Uterus (tissue), 4 donors: ENCODE measurements around the gene DLG5. TPM values are rescaled to one million over a fixed set of nuclear protein-coding genes. Genes with fewer than 3 reads are reported as not detected.

Source experiments
- DNase-seq, 2 donors: peaks; one replicate each; pipeline ENCODE4 v3.0.0-alpha.2; 2019 to 2020
- H3K27ac ChIP-seq, 2 donors: fragments of 200-600 bp; sonication (generic); 1 replicate in 1 of 2; 2 replicates in 1 of 2; pipeline ENCODE4 v1.5.1; 2016 to 2018
- H3K27me3 ChIP-seq, 2 donors: fragments of 200-600 bp; sonication (generic); one replicate each; pipeline ENCODE4 v1.5.1; 2018 to 2019; ENCODE audit warnings: control low read depth in 1 of 2
- H3K36me3 ChIP-seq, 2 donors: fragments of 200-600 bp; sonication (generic); one replicate each; pipeline ENCODE4 v1.5.1; 2019; ENCODE audit warnings: control low read depth in 1 of 2
- H3K4me1 ChIP-seq, 2 donors: fragments of 200-600 bp; sonication (generic); one replicate each; pipeline ENCODE4 v1.5.1; 2018 to 2019; ENCODE audit warnings: control low read depth in 1 of 2
- H3K4me3 ChIP-seq, 2 donors: fragments of 200-600 bp; sonication (generic); 1 replicate in 1 of 2; 2 replicates in 1 of 2; pipeline ENCODE4 v1.5.1; 2018 to 2019; ENCODE audit warnings: mild to moderate bottlenecking in 1 of 2
- H3K9me3 ChIP-seq, 2 donors: fragments of 200-600 bp; sonication (generic); one replicate each; pipeline ENCODE4 v1.5.1; 2019; ENCODE audit warnings: control low read depth in 1 of 2
- CTCF ChIP-seq, 4 experiments: fragments of 200-600 bp in 2 of 4; fragments of 450-650 bp in 2 of 4; sonication (generic) in 2 of 4; IDR thresholded peaks; one replicate each; pipeline ENCODE4 v1.5.1; 2016 to 2019; ENCODE audit warnings: antibody characterized with exemption in 4 of 4, mild to moderate bottlenecking in 2 of 4, moderate library complexity in 1 of 4
- POLR2A ChIP-seq, 2 donors: fragments of 450-650 bp; IDR thresholded peaks; one replicate each; pipeline ENCODE4 v1.6.1; 2016; ENCODE audit warnings: antibody characterized with exemption in 2 of 2, mild to moderate bottlenecking in 1 of 2, moderate library complexity in 1 of 2
- intact Hi-C: fragments of 100-400 bp; cut with DNase I; formaldehyde crosslinking; loops from one replicate; pipeline ENCODE4 v1.15.1; 2023; ENCODE audit warnings: low total_unique reads
- total RNA-seq, 4 donors: library from RNA; depleted of rRNA in 3 of 4; stranded (reverse); fragments of >200 nt in 3 of 4; gene quantifications; one replicate each; pipeline versions ENCODE4 v1.1.0 to v1.2.4, GENCODE V29; 2014 to 2023
- donor health status: DM: yes; HTN: yes; CAD: no.

DLG5 gene
- total RNA-seq, 4 donors from 2014 or later = 27.1 to 72.6 (median 46.5) TPM

GRCh38 chr10:77869626-77870420 is 56.7 kb downstream of the DLG5 start:
- H3K9me3 ChIP-seq = no peaks in the 10 kb centered on the region
- intact Hi-C loops = no loop called here
- H3K36me3 ChIP-seq = no peaks in the 10 kb centered on the region
- DNase-seq = no peak
- TF ChIP-seq CTCF (IDR thresholded peaks at IDR 0.05) (no peak), POLR2A (IDR thresholded peaks at IDR 0.05) (no peak)
- peak overlapping the region; percentile 22 to 23 for H3K27ac ChIP-seq
- no peak overlapping the region for H3K4me3 ChIP-seq
- H3K4me1 ChIP-seq = peaks cover 12 to 24% of the 10 kb centered on the region in 2 donors
- H3K27me3 ChIP-seq = no peaks in the 10 kb centered on the region

GRCh38 chr10:77868523-77868922 is 58.0 kb downstream of the DLG5 start:
- Histone ChIP-seq H3K4me3 (no peak overlapping the region), H3K9me3 (no peaks in the 10 kb centered on the region), H3K27ac (peak overlapping the region; percentile 22 to 23), H3K4me1 (peaks cover 3 to 17% of the 10 kb centered on the region in 2 donors), H3K36me3 (no peaks in the 10 kb centered on the region), H3K27me3 (no peaks in the 10 kb centered on the region)
- TF ChIP-seq POLR2A (IDR thresholded peaks at IDR 0.05) = no peak
- intact Hi-C loops = no loop called here
- DNase-seq = no peak

GRCh38 chr10:77867124-77867719 is 59.3 kb downstream of the DLG5 start:
- Histone ChIP-seq H3K9me3 (no peaks in the 10 kb centered on the region), H3K36me3 (no peaks in the 10 kb centered on the region), H3K27me3 (no peaks in the 10 kb centered on the region), H3K27ac (peak overlapping the region in 1 of 2 donors; percentile 4), H3K4me1 (peaks cover 3 to 6% of the 10 kb centered on the region in 2 donors), H3K4me3 (no peak overlapping the region)
- no peak for DNase-seq
- intact Hi-C loops = no loop called here
- TF ChIP-seq CTCF (IDR thresholded peaks at IDR 0.05) = no peak
- TF ChIP-seq POLR2A (IDR thresholded peaks at IDR 0.05) = no peak

- H3K4me3 ChIP-seq = no peak overlapping the region
- no peaks in the 10 kb centered on the region for H3K36me3 ChIP-seq
- no peaks in the 10 kb centered on the region for H3K27me3 ChIP-seq
- intact Hi-C loops = no loop called here
- H3K9me3 ChIP-seq = no peaks in the 10 kb centered on the region
- H3K27ac ChIP-seq = peak overlapping the region; percentile 39 to 59
- H3K4me1 ChIP-seq = peaks cover 3 to 5% of the 10 kb centered on the region in 2 donors
- no peak for DNase-seq
- TF ChIP-seq POLR2A (IDR thresholded peaks at IDR 0.05) (no peak), CTCF (IDR thresholded peaks at IDR 0.05) (no peak)
Observed at GRCh38 chr10:77866598-77866997, 60.0 kb downstream of the DLG5 start.

DNA sequence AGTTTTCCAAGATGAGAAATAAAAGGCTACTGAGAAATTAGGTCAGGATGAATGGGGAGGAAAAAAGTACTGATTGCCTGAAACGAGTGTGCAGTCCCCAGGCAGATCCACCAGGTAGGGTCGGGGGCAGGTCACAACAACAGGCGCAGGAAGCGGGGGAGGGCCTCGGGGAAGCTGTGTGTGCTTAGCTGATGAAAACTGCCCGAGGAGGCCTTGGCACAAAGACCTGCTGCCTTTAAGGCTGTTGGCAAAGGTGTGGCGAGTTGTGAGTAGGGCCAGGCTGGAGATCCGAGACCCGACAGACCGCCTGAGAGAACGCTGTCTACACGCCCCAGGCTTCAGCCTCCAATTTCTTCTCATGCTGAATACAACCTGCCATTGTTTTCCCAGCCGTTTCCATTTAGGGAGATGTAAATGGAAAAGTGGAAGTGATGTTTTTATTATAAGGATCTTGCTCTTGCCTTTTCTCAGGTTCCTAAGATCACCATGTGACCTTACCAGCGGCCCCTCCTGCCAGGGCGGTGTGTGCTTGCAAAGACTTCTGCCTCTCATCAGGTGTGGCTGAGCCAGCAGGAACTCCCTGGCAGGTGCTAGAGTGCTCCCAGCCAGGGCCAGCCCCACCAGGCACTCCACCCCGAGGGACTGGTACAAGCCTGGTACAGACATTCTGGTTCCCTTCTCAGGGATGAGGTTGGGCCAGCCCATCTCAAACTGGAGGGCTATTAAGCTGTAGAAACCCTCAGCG is 60.8 kb downstream of the DLG5 start:
- peak overlapping the region; percentile 39 to 59 for H3K27ac ChIP-seq

More for the DNA sequence above, 60.8 kb downstream of the DLG5 start:
- intact Hi-C loops = no loop called here
- no peak overlapping the region for H3K4me3 ChIP-seq
- H3K36me3 ChIP-seq = no peaks in the 10 kb centered on the region
- peaks cover 3 to 5% of the 10 kb centered on the region in 2 donors for H3K4me1 ChIP-seq
- no peaks in the 10 kb centered on the region for H3K9me3 ChIP-seq
- H3K27me3 ChIP-seq = no peaks in the 10 kb centered on the region
- DNase-seq = no peak
- TF ChIP-seq POLR2A (IDR thresholded peaks at IDR 0.05) (no peak), CTCF (IDR thresholded peaks at IDR 0.05) (no peak)
